Mesendoderm (in vitro differentiated cells): ENCODE data around the gene ASZ1.

ENCODE experiments used
- DNase-seq: peaks from one replicate; pipeline ENCODE4 v3.0.0; 2013
- H2AK5ac ChIP-seq: 2 replicates; pipeline ENCODE4 v1.6.1; 2013; ENCODE audit warnings: low read length, inconsistent platforms
- H2BK120ac ChIP-seq: 2 replicates; pipeline ENCODE4 v1.6.1; 2013; ENCODE audit warnings: low read depth, mild to moderate bottlenecking, low read length, moderate library complexity, mixed read lengths
- H2BK15ac ChIP-seq: replicated peaks from 2 replicates; pipeline ENCODE4 v1.6.1; 2013; ENCODE audit warnings: low read depth, mild to moderate bottlenecking, moderate library complexity
- H2BK5ac ChIP-seq: 2 replicates; pipeline ENCODE4 v1.6.1; 2013; ENCODE audit warnings: low read length, inconsistent platforms
- H3K18ac ChIP-seq: 2 replicates; pipeline ENCODE4 v1.6.1; 2013; ENCODE audit warnings: mild to moderate bottlenecking, low read length, mixed read lengths
- H3K23ac ChIP-seq: one replicate; pipeline ENCODE4 v1.6.1; 2013; ENCODE audit warnings: low read length
- H3K27ac ChIP-seq: 2 replicates; pipeline ENCODE4 v1.5.1; 2013; ENCODE audit warnings: low read depth, mild to moderate bottlenecking, inconsistent platforms, low read length, moderate library complexity
- H3K27me3 ChIP-seq: 2 replicates; pipeline ENCODE4 v1.6.1; 2013; ENCODE audit warnings: low read length, control low read depth, mild to moderate bottlenecking, inconsistent platforms; ENCODE audit not compliant: insufficient read depth, poor library complexity
- H3K36me3 ChIP-seq: 2 replicates; pipeline ENCODE4 v1.6.1; 2013; ENCODE audit warnings: low read length, inconsistent platforms; ENCODE audit not compliant: control insufficient read depth, insufficient read depth
- H3K4ac ChIP-seq: one replicate; pipeline ENCODE4 v1.6.1; 2013; ENCODE audit warnings: low read depth, mild to moderate bottlenecking, low read length, moderate library complexity
- H3K4me1 ChIP-seq: 2 replicates; pipeline ENCODE4 v1.6.1; 2013; ENCODE audit warnings: low read depth, low read length, inconsistent platforms; ENCODE audit not compliant: control insufficient read depth
- H3K4me2 ChIP-seq: 2 replicates; pipeline ENCODE4 v1.6.1; 2013; ENCODE audit warnings: low read length
- H3K4me3 ChIP-seq: 2 replicates; pipeline ENCODE4 v1.5.1; 2013; ENCODE audit warnings: mild to moderate bottlenecking, low read length
- H3K56ac ChIP-seq: one replicate; pipeline ENCODE4 v1.6.1; 2013; ENCODE audit warnings: low read length
- H3K79me1 ChIP-seq: 2 replicates; pipeline ENCODE4 v1.6.1; 2013; ENCODE audit warnings: low read length, inconsistent platforms
- H3K79me2 ChIP-seq: 2 replicates; pipeline ENCODE4 v1.6.1; 2013; ENCODE audit warnings: mild to moderate bottlenecking, low read length; ENCODE audit not compliant: control insufficient read depth, insufficient read depth
- H3K9ac ChIP-seq: 2 replicates; pipeline ENCODE4 v1.6.1; 2013; ENCODE audit warnings: low read length, inconsistent platforms
- H4K5ac ChIP-seq: one replicate; pipeline ENCODE4 v1.6.1; 2013; ENCODE audit warnings: low read length
- H4K8ac ChIP-seq: one replicate; pipeline ENCODE4 v1.6.1; 2013; ENCODE audit warnings: low read depth, mild to moderate bottlenecking, control low read depth, low read length, moderate library complexity
- WGBS: extraction: QIAGEN DNeasy Blood & Tissue Kit; methylation state at CpG from one replicate; pipeline ENCODE4 v1.1.7; 2013; ENCODE audit warnings: low lambda C conversion rate, missing lambda C conversion rate; ENCODE audit not compliant: insufficient coverage; ENCODE audit errors: extremely low coverage; 5-methylcytosine and 5-hydroxymethylcytosine counted together

The ASZ1 gene

DNA sequence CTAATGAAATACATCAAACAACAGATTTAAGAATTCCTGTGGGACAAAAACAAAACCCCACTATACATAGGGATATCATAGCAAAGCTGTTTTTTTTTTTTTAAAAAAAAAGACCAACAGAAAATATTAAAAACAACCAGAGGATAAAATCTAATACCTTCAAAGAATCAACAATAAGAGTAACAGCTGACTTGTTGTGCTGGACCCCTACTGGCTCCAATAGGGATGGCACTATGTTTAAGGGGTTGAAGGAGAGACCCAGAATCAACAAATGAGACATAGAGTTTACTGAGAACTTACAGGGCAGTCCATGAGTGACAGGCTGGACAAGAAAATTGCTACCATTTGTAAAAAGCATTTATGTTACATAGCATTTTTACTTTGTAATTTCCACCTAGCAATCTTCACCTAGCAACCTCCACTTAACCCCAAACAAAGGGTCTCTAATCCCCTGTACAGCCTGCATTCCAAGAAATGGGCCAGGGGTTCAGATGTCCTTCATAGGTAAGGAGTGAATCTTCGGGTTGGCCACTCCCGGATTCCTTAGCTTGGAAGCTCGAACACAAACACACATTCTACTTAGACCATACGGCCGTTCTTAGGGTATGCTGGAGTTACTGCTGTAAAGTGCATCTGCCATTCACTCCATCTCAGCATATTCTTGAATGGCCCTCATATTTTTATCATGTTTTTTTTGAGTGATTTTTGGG, 25.8 kb downstream of the ASZ1 start:
- H3K9ac ChIP-seq = no peak overlapping the region
- H3K79me2 ChIP-seq = no peaks in the 10 kb centered on the region
- H2BK5ac ChIP-seq = no peak overlapping the region
- no peak overlapping the region for H2BK120ac ChIP-seq
- no peaks in the 10 kb centered on the region for H3K4me1 ChIP-seq
- no peaks in the 10 kb centered on the region for H3K36me3 ChIP-seq
- no peak overlapping the region for H3K56ac ChIP-seq
- no peak overlapping the region for H3K4me2 ChIP-seq
- no peak overlapping the region for H3K27ac ChIP-seq
- H2AK5ac ChIP-seq = no peak overlapping the region
- H4K5ac ChIP-seq = no peak overlapping the region
- H3K4ac ChIP-seq = no peak overlapping the region
- H4K8ac ChIP-seq = no peak overlapping the region
- DNase-seq = peak; percentile 40
- no peaks in the 10 kb centered on the region for H3K27me3 ChIP-seq
- no peak overlapping the region for H3K18ac ChIP-seq
- no peak overlapping the region for H3K4me3 ChIP-seq
- H2BK15ac ChIP-seq = no peak overlapping the region
- no peak overlapping the region for H3K23ac ChIP-seq
- H3K79me1 ChIP-seq = no peaks in the 10 kb centered on the region
- no CpG with 5 or more reads among the region's 5 CpGs for WGBS

- no peak overlapping the region for H4K8ac ChIP-seq
- H3K18ac ChIP-seq = no peak overlapping the region
- no peaks in the 10 kb centered on the region for H3K79me1 ChIP-seq
- no peak overlapping the region for H3K4me2 ChIP-seq
- H3K4me1 ChIP-seq = no peaks in the 10 kb centered on the region
- H3K27me3 ChIP-seq = no peaks in the 10 kb centered on the region
- H3K36me3 ChIP-seq = no peaks in the 10 kb centered on the region
- H2AK5ac ChIP-seq = no peak overlapping the region
- no peak overlapping the region for H3K56ac ChIP-seq
- H3K9ac ChIP-seq = no peak overlapping the region
- no CpG with 5 or more reads among the region's 4 CpGs for WGBS
- H4K5ac ChIP-seq = no peak overlapping the region
- no peak overlapping the region for H3K4ac ChIP-seq
- no peak overlapping the region for H3K27ac ChIP-seq
- H2BK120ac ChIP-seq = no peak overlapping the region
- no peak overlapping the region for H3K23ac ChIP-seq
- no peak overlapping the region for H2BK5ac ChIP-seq
- no peak overlapping the region for H2BK15ac ChIP-seq
- no peaks in the 10 kb centered on the region for H3K79me2 ChIP-seq
- H3K4me3 ChIP-seq = no peak overlapping the region
- DNase-seq = no peak
Observed at GRCh38 chr7:117399820-117400422, 27.4 kb downstream of the ASZ1 start.

DNA sequence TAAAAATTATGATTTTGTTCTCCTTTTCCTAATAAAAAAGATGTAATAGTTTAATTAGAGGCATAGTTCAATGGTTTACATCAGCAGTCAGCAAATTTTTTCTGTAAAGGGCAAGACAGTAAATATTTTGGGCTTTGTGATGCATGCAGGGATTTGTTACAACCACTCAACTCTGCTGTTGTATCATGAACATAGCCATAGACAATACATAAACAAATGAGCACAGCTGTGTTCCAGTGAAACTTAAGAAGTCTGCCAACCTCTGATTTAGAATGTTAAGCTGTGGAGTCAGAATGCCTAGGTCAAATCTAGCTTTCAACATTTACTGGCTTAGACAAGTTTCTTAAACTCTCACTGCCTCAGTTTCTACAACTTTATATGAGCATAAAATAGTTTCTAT, 31.6 kb downstream of the ASZ1 start:
- Histone ChIP-seq H3K18ac (no peak overlapping the region), H2BK120ac (no peak overlapping the region), H4K5ac (no peak overlapping the region), H3K79me1 (no peaks in the 10 kb centered on the region), H3K27me3 (no peaks in the 10 kb centered on the region), H2BK15ac (no peak overlapping the region), H3K79me2 (no peaks in the 10 kb centered on the region), H4K8ac (no peak overlapping the region), H2AK5ac (no peak overlapping the region), H2BK5ac (no peak overlapping the region), H3K4me3 (no peak overlapping the region), H3K4ac (no peak overlapping the region), H3K4me1 (no peaks in the 10 kb centered on the region), H3K4me2 (no peak overlapping the region), H3K36me3 (no peaks in the 10 kb centered on the region), H3K9ac (no peak overlapping the region), H3K23ac (no peak overlapping the region), H3K27ac (no peak overlapping the region), H3K56ac (no peak overlapping the region)
- no peak for DNase-seq

- Histone ChIP-seq H3K9ac (no peak overlapping the region), H3K27ac (no peak overlapping the region), H4K8ac (no peak overlapping the region), H3K4me3 (no peak overlapping the region), H3K36me3 (no peaks in the 10 kb centered on the region), H3K79me2 (no peaks in the 10 kb centered on the region), H3K27me3 (no peaks in the 10 kb centered on the region), H3K4me1 (no peaks in the 10 kb centered on the region), H3K23ac (no peak overlapping the region), H3K79me1 (no peaks in the 10 kb centered on the region), H2AK5ac (no peak overlapping the region), H2BK5ac (no peak overlapping the region), H3K4ac (no peak overlapping the region), H3K4me2 (no peak overlapping the region), H2BK15ac (no peak overlapping the region), H3K56ac (no peak overlapping the region), H4K5ac (no peak overlapping the region), H2BK120ac (no peak overlapping the region), H3K18ac (no peak overlapping the region)
- DNase-seq = no peak
- no CpG with 5 or more reads among the region's 1 CpG for WGBS
Observed at GRCh38 chr7:117393781-117394180, 33.5 kb downstream of the ASZ1 start.

GRCh38 chr7:117389871-117390270, 37.4 kb downstream of the ASZ1 start:
- Histone ChIP-seq H2AK5ac (no peak overlapping the region), H3K4ac (no peak overlapping the region), H3K36me3 (no peaks in the 10 kb centered on the region), H3K9ac (no peak overlapping the region), H3K27me3 (no peaks in the 10 kb centered on the region), H3K79me1 (no peaks in the 10 kb centered on the region), H2BK120ac (no peak overlapping the region), H3K4me3 (no peak overlapping the region), H2BK15ac (no peak overlapping the region), H2BK5ac (no peak overlapping the region), H3K4me1 (no peaks in the 10 kb centered on the region), H4K5ac (no peak overlapping the region), H3K4me2 (no peak overlapping the region), H3K27ac (no peak overlapping the region), H3K18ac (no peak overlapping the region), H3K56ac (no peak overlapping the region), H3K23ac (no peak overlapping the region), H4K8ac (no peak overlapping the region), H3K79me2 (no peaks in the 10 kb centered on the region)
- WGBS = no CpG with 5 or more reads among the region's 3 CpGs
- no peak for DNase-seq
